GM12892 (cell line): ENCODE data around the gene FOXO3.

Source experiments
- POLR2A ChIP-seq: IDR thresholded peaks from 2 replicates; pipeline ENCODE4 v1.6.1; 2011; ENCODE audit warnings: low read depth, low read length, control low read depth
- POLR2AphosphoS5 ChIP-seq: IDR thresholded peaks from 2 replicates; pipeline ENCODE4 v1.6.1; 2011; ENCODE audit warnings: low read depth, low read length, control low read depth

GRCh38 chr6:108570517-108570916 lies 9.8 kb downstream of the FOXO3 start:
- TF ChIP-seq POLR2AphosphoS5 (no peak), POLR2A (no peak)
